ENCODE data around the gene DLGAP1.

The DLGAP1 gene

DNA sequence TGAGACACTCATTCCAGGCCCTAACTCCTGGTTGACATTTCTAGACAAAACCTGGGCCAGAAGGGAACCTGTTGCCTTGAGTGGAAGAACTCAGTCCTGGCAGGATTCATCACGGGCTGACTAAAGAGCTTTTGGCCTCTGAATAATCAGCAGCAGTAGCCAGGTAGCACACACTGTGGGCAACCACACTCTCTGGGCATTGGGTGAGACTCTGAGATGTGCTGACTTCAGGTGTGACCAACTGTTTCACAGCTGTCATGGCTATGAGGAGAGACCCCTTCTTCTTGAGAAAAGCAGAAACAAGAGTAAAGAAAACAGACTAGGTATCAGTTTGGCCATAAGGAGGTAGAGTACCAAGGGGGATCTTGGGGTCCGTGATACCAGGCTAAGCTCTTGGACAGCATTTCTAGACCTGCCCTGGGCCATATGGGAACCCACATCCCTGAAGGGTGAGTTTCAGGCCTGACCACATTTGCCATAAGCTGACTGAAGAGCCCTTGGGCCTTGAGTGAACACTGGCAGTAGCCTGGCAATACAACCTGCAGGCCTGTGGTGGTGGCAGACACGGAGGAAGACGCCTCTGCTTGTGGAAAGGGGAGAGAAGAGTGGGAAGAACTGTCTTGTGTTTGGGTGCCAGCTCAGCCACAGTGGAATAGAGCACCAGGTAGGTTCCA lies 230.9 kb downstream of the DLGAP1 start:
- no peaks in the 10 kb centered on the region for H3K36me3 ChIP-seq (ENCODE audit: control insufficient read depth in 2 of 2, insufficient read depth in 2 of 2, low read length in 2 of 2)
- no peaks in the 10 kb centered on the region for H3K4me1 ChIP-seq (ENCODE audit: control insufficient read depth, insufficient read depth, low read length)
- no peaks in the 10 kb centered on the region for H3K27me3 ChIP-seq (ENCODE audit: control insufficient read depth in 1 of 2, insufficient read depth in 2 of 2, low read length in 2 of 2)
- no peak overlapping the region for H3K9ac ChIP-seq (ENCODE audit: low read length in 2 of 2)
- H3K27ac ChIP-seq (ENCODE audit: low read length): no peak overlapping the region
- H3K9me3 ChIP-seq (ENCODE audit: control insufficient read depth in 2 of 2, low read length in 2 of 2): no peaks in the 10 kb centered on the region
- H3K4me3 ChIP-seq (ENCODE audit: low read length in 2 of 2): no peak overlapping the region

DNA sequence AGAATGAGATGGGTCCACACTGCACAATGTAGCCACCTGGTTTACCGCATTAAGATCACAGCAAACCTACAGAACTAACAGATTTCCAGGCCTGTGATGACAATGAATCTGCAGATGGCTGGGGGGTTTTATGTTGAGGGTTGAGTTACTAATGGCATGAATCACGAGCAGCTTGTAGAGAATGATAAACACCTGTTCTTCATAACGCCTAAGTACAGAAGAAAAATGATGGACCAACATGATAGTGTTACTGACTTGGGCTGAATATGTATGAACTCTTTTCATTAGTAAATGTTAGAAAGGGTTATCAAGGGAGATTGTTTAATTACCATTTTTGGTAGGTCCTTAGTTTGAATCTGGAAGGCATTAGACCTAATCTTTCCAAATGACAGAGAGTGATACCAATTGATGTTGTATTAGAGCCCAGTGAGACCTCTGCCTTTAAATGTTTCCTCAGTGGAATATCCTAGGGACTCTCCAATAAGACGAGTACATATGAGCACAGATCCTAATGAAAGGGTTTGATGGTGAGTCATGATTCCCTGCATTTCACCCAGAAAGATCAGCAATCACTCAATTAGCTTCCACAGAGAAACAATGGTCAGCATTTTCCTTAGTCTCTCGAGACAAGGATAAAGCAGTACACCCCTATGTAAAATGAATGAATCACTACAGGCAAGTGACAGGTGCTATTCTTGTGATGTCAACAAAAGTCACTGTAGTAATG lies 243.8 kb downstream of the DLGAP1 start:
- H3K9ac ChIP-seq (ENCODE audit: low read length in 2 of 2): no peak overlapping the region
- no peaks in the 10 kb centered on the region for H3K4me1 ChIP-seq (ENCODE audit: control insufficient read depth, insufficient read depth, low read length)

GRCh38 chr18:4208366-4208765 lies 246.7 kb downstream of the DLGAP1 start:
- H3K9ac ChIP-seq (ENCODE audit: low read length in 2 of 2): no peak overlapping the region
- H3K4me3 ChIP-seq (ENCODE audit: low read length in 2 of 2): no peak overlapping the region
- no peaks in the 10 kb centered on the region for H3K36me3 ChIP-seq (ENCODE audit: control insufficient read depth in 2 of 2, insufficient read depth in 2 of 2, low read length in 2 of 2)
- no peaks in the 10 kb centered on the region for H3K4me1 ChIP-seq (ENCODE audit: control insufficient read depth, insufficient read depth, low read length)
- no peak overlapping the region for H3K27ac ChIP-seq (ENCODE audit: low read length)
- H3K9me3 ChIP-seq (ENCODE audit: control insufficient read depth in 2 of 2, low read length in 2 of 2): no peaks in the 10 kb centered on the region
- no peaks in the 10 kb centered on the region for H3K27me3 ChIP-seq (ENCODE audit: control insufficient read depth in 1 of 2, insufficient read depth in 2 of 2, low read length in 2 of 2)

More for the DNA sequence above, 243.8 kb downstream of the DLGAP1 start:
- no peaks in the 10 kb centered on the region for H3K9me3 ChIP-seq (ENCODE audit: control insufficient read depth in 2 of 2, low read length in 2 of 2)
- H3K27me3 ChIP-seq (ENCODE audit: control insufficient read depth in 1 of 2, insufficient read depth in 2 of 2, low read length in 2 of 2): no peaks in the 10 kb centered on the region
- H3K27ac ChIP-seq (ENCODE audit: low read length): no peak overlapping the region
- no peaks in the 10 kb centered on the region for H3K36me3 ChIP-seq (ENCODE audit: control insufficient read depth in 2 of 2, insufficient read depth in 2 of 2, low read length in 2 of 2)
- no peak overlapping the region for H3K4me3 ChIP-seq (ENCODE audit: low read length in 2 of 2)

DNA sequence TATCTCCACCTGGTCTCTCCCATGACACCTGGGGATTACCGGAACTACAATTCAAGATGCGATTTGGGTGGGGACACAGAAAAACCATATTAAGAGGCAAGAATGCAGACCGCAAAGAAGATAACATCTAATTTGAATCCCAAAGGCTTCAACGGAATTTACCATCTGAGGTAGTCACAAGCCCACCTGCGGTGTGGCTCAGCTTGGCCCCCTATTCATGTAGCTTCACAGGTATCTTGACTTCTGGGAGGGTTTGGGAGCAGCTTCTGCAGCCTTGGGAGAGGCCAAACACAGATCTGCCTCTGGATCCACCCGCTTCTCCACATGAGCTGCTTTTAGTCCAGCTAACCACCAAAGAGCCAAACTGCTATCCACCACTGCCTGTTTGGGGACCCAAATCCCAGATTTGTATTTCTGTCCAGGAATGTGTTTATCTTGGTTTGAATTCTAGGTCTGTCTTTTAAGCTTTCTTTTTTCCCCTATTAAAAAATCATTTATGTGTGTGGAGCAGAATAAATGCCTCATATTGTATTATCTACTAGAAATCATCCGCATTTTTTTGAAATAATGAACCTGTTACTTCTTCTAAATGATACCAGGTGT lies 247.6 kb downstream of the DLGAP1 start:
- Histone ChIP-seq H3K9ac (ENCODE audit: low read length in 2 of 2) (no peak overlapping the region), H3K27ac (ENCODE audit: low read length) (no peak overlapping the region), H3K9me3 (ENCODE audit: control insufficient read depth in 2 of 2, low read length in 2 of 2) (no peaks in the 10 kb centered on the region), H3K36me3 (ENCODE audit: control insufficient read depth in 2 of 2, insufficient read depth in 2 of 2, low read length in 2 of 2) (no peaks in the 10 kb centered on the region), H3K4me1 (ENCODE audit: control insufficient read depth, insufficient read depth, low read length) (no peaks in the 10 kb centered on the region), H3K4me3 (ENCODE audit: low read length in 2 of 2) (no peak overlapping the region), H3K27me3 (ENCODE audit: control insufficient read depth in 1 of 2, insufficient read depth in 2 of 2, low read length in 2 of 2) (no peaks in the 10 kb centered on the region)

GRCh38 chr18:4204438-4204720 lies 250.7 kb downstream of the DLGAP1 start:
- Histone ChIP-seq H3K4me3 (ENCODE audit: low read length in 2 of 2) (no peak overlapping the region), H3K4me1 (ENCODE audit: control insufficient read depth, insufficient read depth, low read length) (no peaks in the 10 kb centered on the region), H3K9me3 (ENCODE audit: control insufficient read depth in 2 of 2, low read length in 2 of 2) (no peaks in the 10 kb centered on the region), H3K27ac (ENCODE audit: low read length) (no peak overlapping the region), H3K27me3 (ENCODE audit: control insufficient read depth in 1 of 2, insufficient read depth in 2 of 2, low read length in 2 of 2) (no peaks in the 10 kb centered on the region), H3K36me3 (ENCODE audit: control insufficient read depth in 2 of 2, insufficient read depth in 2 of 2, low read length in 2 of 2) (no peaks in the 10 kb centered on the region), H3K9ac (ENCODE audit: low read length in 2 of 2) (no peak overlapping the region)

DNA sequence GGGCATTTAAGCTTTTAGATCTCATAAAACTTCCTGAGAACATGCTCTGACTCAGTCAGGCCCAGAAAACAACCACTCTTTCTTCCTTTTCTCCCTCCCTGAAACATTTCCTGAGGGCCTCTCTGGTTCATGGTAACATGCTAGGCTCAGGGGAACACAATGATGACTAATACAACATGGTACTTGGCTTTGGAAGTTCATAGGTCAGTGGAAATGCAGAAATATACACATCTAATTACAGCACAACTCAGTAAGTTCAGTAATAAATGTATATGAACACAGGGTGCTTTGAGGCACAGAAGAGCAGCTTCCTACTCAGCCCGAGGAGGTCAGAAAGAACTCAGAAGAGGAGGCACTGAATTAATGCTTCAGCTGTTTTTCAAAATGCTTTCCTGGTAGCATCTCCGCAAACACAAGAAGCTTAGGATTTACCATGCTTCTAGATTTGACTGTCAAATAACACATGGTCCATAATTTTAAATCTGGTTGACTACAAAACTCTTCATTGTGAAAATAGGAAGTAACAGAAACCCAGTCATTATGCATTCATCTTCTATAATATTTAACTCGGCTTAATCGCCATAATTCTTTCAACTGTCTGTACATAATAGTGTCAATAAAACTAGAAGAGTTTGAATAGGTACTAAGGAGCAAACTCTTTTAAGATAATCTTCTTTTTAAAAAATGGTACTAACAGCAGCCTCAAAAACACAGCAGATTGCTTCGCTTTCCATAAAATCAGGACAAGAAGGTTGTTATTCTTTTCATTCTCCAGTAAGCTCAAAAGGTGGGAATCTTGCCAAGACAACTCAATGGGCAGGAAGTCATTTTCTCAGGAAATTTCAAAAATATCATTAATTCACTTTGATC lies 251.3 kb downstream of the DLGAP1 start:
- H3K9ac ChIP-seq (ENCODE audit: low read length in 2 of 2): no peak overlapping the region
- no peaks in the 10 kb centered on the region for H3K9me3 ChIP-seq (ENCODE audit: control insufficient read depth in 2 of 2, low read length in 2 of 2)
- no peak overlapping the region for H3K4me3 ChIP-seq (ENCODE audit: low read length in 2 of 2)
- no peaks in the 10 kb centered on the region for H3K4me1 ChIP-seq (ENCODE audit: control insufficient read depth, insufficient read depth, low read length)
- no peaks in the 10 kb centered on the region for H3K27me3 ChIP-seq (ENCODE audit: control insufficient read depth in 1 of 2, insufficient read depth in 2 of 2, low read length in 2 of 2)
- no peak overlapping the region for H3K27ac ChIP-seq (ENCODE audit: low read length)
- no peaks in the 10 kb centered on the region for H3K36me3 ChIP-seq (ENCODE audit: control insufficient read depth in 2 of 2, insufficient read depth in 2 of 2, low read length in 2 of 2)

DNA sequence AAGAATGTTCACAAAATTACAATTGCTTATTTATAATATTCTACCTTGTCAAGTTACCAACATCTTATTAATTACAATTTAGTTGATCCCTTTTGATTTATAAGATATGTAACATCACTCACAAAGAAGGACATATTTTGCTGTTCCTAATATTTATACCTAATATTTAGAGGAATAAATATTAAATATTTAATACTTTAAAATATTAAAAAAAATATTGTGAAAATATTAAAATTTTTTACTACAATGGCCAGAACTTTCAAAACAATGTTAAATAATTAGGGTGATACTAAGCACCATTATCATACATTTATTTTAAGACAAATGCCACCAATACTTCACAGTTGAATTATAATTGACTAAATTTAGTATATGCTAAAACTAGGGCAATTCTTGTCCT lies 254.7 kb downstream of the DLGAP1 start:
- no peaks in the 10 kb centered on the region for H3K36me3 ChIP-seq (ENCODE audit: control insufficient read depth in 2 of 2, insufficient read depth in 2 of 2, low read length in 2 of 2)
- H3K4me3 ChIP-seq (ENCODE audit: low read length in 2 of 2): no peak overlapping the region
- H3K27ac ChIP-seq (ENCODE audit: low read length): no peak overlapping the region
- no peaks in the 10 kb centered on the region for H3K4me1 ChIP-seq (ENCODE audit: control insufficient read depth, insufficient read depth, low read length)
- H3K9me3 ChIP-seq (ENCODE audit: control insufficient read depth in 2 of 2, low read length in 2 of 2): no peaks in the 10 kb centered on the region
- no peaks in the 10 kb centered on the region for H3K27me3 ChIP-seq (ENCODE audit: control insufficient read depth in 1 of 2, insufficient read depth in 2 of 2, low read length in 2 of 2)
- H3K9ac ChIP-seq (ENCODE audit: low read length in 2 of 2): no peak overlapping the region

DNA sequence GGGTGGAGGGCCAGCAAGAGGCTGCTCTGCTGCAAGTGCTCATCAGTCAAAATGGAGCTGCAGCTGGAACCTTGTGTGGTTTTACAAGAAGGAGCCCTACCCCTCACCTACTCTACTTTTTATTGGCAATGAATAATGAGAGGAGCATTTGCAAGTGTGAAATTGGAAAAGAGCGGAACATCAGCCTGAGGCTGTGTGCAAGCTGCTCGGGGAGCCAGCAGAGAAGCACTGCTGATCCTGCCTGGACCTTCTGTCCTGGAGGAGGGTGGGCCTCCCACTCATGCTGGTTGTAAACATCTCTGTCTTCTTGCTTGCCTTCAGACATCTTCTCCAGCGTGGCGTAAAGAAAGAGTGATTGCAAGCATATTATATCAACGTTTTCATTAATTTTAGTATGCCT lies 256.2 kb downstream of the DLGAP1 start:
- Histone ChIP-seq H3K9me3 (ENCODE audit: control insufficient read depth in 2 of 2, low read length in 2 of 2) (no peaks in the 10 kb centered on the region), H3K27ac (ENCODE audit: low read length) (no peak overlapping the region), H3K9ac (ENCODE audit: low read length in 2 of 2) (no peak overlapping the region), H3K4me1 (ENCODE audit: control insufficient read depth, insufficient read depth, low read length) (no peaks in the 10 kb centered on the region), H3K27me3 (ENCODE audit: control insufficient read depth in 1 of 2, insufficient read depth in 2 of 2, low read length in 2 of 2) (no peaks in the 10 kb centered on the region), H3K4me3 (ENCODE audit: low read length in 2 of 2) (no peak overlapping the region), H3K36me3 (ENCODE audit: control insufficient read depth in 2 of 2, insufficient read depth in 2 of 2, low read length in 2 of 2) (no peaks in the 10 kb centered on the region)

GRCh38 chr18:4196351-4196750 lies 258.8 kb downstream of the DLGAP1 start:
- no peaks in the 10 kb centered on the region for H3K27me3 ChIP-seq (ENCODE audit: control insufficient read depth in 1 of 2, insufficient read depth in 2 of 2, low read length in 2 of 2)
- no peaks in the 10 kb centered on the region for H3K36me3 ChIP-seq (ENCODE audit: control insufficient read depth in 2 of 2, insufficient read depth in 2 of 2, low read length in 2 of 2)
- H3K27ac ChIP-seq (ENCODE audit: low read length): no peak overlapping the region
- H3K4me3 ChIP-seq (ENCODE audit: low read length in 2 of 2): no peak overlapping the region
- no peaks in the 10 kb centered on the region for H3K4me1 ChIP-seq (ENCODE audit: control insufficient read depth, insufficient read depth, low read length)
- no peak overlapping the region for H3K9ac ChIP-seq (ENCODE audit: low read length in 2 of 2)
- H3K9me3 ChIP-seq (ENCODE audit: control insufficient read depth in 2 of 2, low read length in 2 of 2): no peaks in the 10 kb centered on the region

GRCh38 chr18:4193086-4193485 lies 262.0 kb downstream of the DLGAP1 start:
- Histone ChIP-seq H3K4me1 (ENCODE audit: control insufficient read depth, insufficient read depth, low read length) (no peaks in the 10 kb centered on the region), H3K36me3 (ENCODE audit: control insufficient read depth in 2 of 2, insufficient read depth in 2 of 2, low read length in 2 of 2) (no peaks in the 10 kb centered on the region), H3K9me3 (ENCODE audit: control insufficient read depth in 2 of 2, low read length in 2 of 2) (no peaks in the 10 kb centered on the region), H3K27ac (ENCODE audit: low read length) (no peak overlapping the region), H3K9ac (ENCODE audit: low read length in 2 of 2) (no peak overlapping the region), H3K4me3 (ENCODE audit: low read length in 2 of 2) (no peak overlapping the region), H3K27me3 (ENCODE audit: control insufficient read depth in 1 of 2, insufficient read depth in 2 of 2, low read length in 2 of 2) (no peaks in the 10 kb centered on the region)

All from stomach smooth muscle (tissue), 2 donors.